WTC11 (cell line): ENCODE data around the gene ZNF354C. TPM values are rescaled to one million over a fixed set of nuclear protein-coding genes. Genes with fewer than 3 reads are reported as not detected.

Source experiments
- ATAC-seq: fragments of 200-7000 bp; cut with Tn5 transposase; 2 replicates; pipeline ENCODE4 v1.10.0; 2021; ENCODE audit warnings: mild to moderate bottlenecking, moderate library complexity
- CTCF ChIA-PET: fragments of 300-600 bp; sonication (Branson Sonifier 250); formaldehyde crosslinking; loops from one replicate; lab custom pipeline; 2021; ENCODE audit warnings: antibody characterized with exemption; lab: Charles Lee
- POLR2A ChIA-PET: fragments of 350-600 bp; sonication (Branson Sonifier 250); formaldehyde crosslinking; loops from one replicate; lab custom pipeline; 2021; ENCODE audit warnings: antibody characterized with exemption; lab: Charles Lee
- DNase-seq: peaks from one replicate; pipeline ENCODE4 v3.0.0; 2021; ENCODE audit warnings: low spot score
- H3K27ac Mint-ChIP-seq: 2 replicates; pipeline ENCODE4 v1.8.0; 2021; ENCODE audit warnings: mixed read lengths
- H3K27me3 Mint-ChIP-seq: 2 replicates; pipeline ENCODE4 v1.8.0; 2021; ENCODE audit warnings: low read depth, mild to moderate bottlenecking, moderate library complexity, mixed read lengths
- H3K36me3 Mint-ChIP-seq: 2 replicates; pipeline ENCODE4 v1.8.0; 2021; ENCODE audit warnings: mixed read lengths
- H3K4me1 Mint-ChIP-seq: 2 replicates; pipeline ENCODE4 v1.8.0; 2022; ENCODE audit warnings: mixed read lengths
- H3K4me3 Mint-ChIP-seq: 2 replicates; pipeline ENCODE4 v1.8.0; 2021; ENCODE audit warnings: mild to moderate bottlenecking, moderate library complexity, mixed read lengths
- H3K9me3 Mint-ChIP-seq: 2 replicates; pipeline ENCODE4 v1.8.0; 2021; ENCODE audit warnings: mixed read lengths
- AFF4 ChIP-seq: sonication (generic); formaldehyde crosslinking; IDR thresholded peaks from 2 replicates; pipeline ENCODE4 v1.8.1; 2023; ENCODE audit warnings: mild to moderate bottlenecking, missing genetic modification reagents, borderline replicate concordance
- AR ChIP-seq: fragments of 250-450 bp; sonication (Bioruptor Pico); IDR thresholded peaks from 2 replicates; pipeline ENCODE4 v1.9.0; 2021; ENCODE audit warnings: mild to moderate bottlenecking
- CBFB ChIP-seq: sonication (generic); formaldehyde crosslinking; IDR thresholded peaks from 2 replicates; pipeline ENCODE4 v1.8.1; 2022; ENCODE audit warnings: mild to moderate bottlenecking, low read depth, missing genetic modification reagents
- E2F4 ChIP-seq: sonication (generic); formaldehyde crosslinking; IDR thresholded peaks from 2 replicates; pipeline ENCODE4 v1.8.1; 2022; ENCODE audit warnings: low read depth, mild to moderate bottlenecking, moderate library complexity, missing genetic modification reagents, borderline replicate concordance
- GABPB1 ChIP-seq: sonication (generic); formaldehyde crosslinking; IDR thresholded peaks from 2 replicates; pipeline ENCODE4 v1.8.1; 2023; ENCODE audit warnings: mild to moderate bottlenecking, missing genetic modification reagents
- GTF2I ChIP-seq: fragments of 250-450 bp; sonication (Bioruptor Pico); conservative IDR thresholded peaks from 2 replicates; pipeline ENCODE4 v1.4.0; 2021; ENCODE audit warnings: mild to moderate bottlenecking
- IRF1 ChIP-seq: sonication (generic); formaldehyde crosslinking; IDR thresholded peaks from 2 replicates; pipeline ENCODE4 v1.8.0; 2023; ENCODE audit warnings: missing genetic modification reagents
- IRF2 ChIP-seq: sonication (generic); formaldehyde crosslinking; IDR thresholded peaks from 2 replicates; pipeline ENCODE4 v1.8.0; 2022; ENCODE audit warnings: low read depth, missing genetic modification reagents, borderline replicate concordance
- MAX ChIP-seq: sonication (generic); formaldehyde crosslinking; IDR thresholded peaks from 2 replicates; pipeline ENCODE4 v1.8.0; 2022; ENCODE audit warnings: mild to moderate bottlenecking, missing genetic modification reagents
- MXD4 ChIP-seq: fragments of 250-450 bp; sonication (Bioruptor Pico); IDR thresholded peaks from 2 replicates; pipeline ENCODE4 v1.8.0; 2021; ENCODE audit warnings: mild to moderate bottlenecking, moderate library complexity, borderline replicate concordance
- MYBL2 ChIP-seq: sonication (generic); formaldehyde crosslinking; IDR thresholded peaks from 2 replicates; pipeline ENCODE4 v1.8.1; 2023; ENCODE audit warnings: mild to moderate bottlenecking, moderate library complexity, missing genetic modification reagents
- NFATC4 ChIP-seq: fragments of 250-450 bp; sonication (Bioruptor Pico); IDR thresholded peaks from 2 replicates; pipeline ENCODE4 v1.9.0; 2021; ENCODE audit warnings: mild to moderate bottlenecking
- TCF7 ChIP-seq: sonication (generic); formaldehyde crosslinking; IDR thresholded peaks from 2 replicates; pipeline ENCODE4 v1.8.0; 2022; ENCODE audit warnings: mild to moderate bottlenecking, low read depth, missing genetic modification reagents, moderate library complexity
- ZNF512 ChIP-seq: sonication (generic); formaldehyde crosslinking; IDR thresholded peaks from 2 replicates; pipeline ENCODE4 v1.8.1; 2022; ENCODE audit warnings: missing genetic modification reagents, borderline replicate concordance
- ZNF532 ChIP-seq: fragments of 250-450 bp; sonication (Bioruptor Pico); IDR thresholded peaks from 2 replicates; pipeline ENCODE4 v1.9.0; 2021; ENCODE audit warnings: mild to moderate bottlenecking, borderline replicate concordance
- total RNA-seq: library from RNA; stranded (reverse); gene quantifications from 3 replicates; pipeline ENCODE4 v1.2.3, GENCODE V29; 2021

The ZNF354C gene
- total RNA-seq, 1 experiment from 2014 or later: 7.9 TPM

- TF ChIP-seq IRF1 (CRISPR knock-in tag): no peak
- TF ChIP-seq AR (CRISPR knock-in tag): no peak
- no peak for TF ChIP-seq AFF4 (CRISPR knock-in tag)
- TF ChIP-seq, all 79 proteins: peak for 0
Observed at GRCh38 chr5:179121667-179122111, 61.5 kb downstream of the ZNF354C start (continued).

- H3K9me3 Mint-ChIP-seq: no peaks in the 10 kb centered on the region
- no peak for DNase-seq
- no peaks in the 10 kb centered on the region for H3K36me3 Mint-ChIP-seq
- H3K27ac Mint-ChIP-seq: no peak overlapping the region
- H3K4me1 Mint-ChIP-seq: no peaks in the 10 kb centered on the region
- no peaks in the 10 kb centered on the region for H3K27me3 Mint-ChIP-seq
- ChIA-PET CTCF (no interaction called here), POLR2A (no interaction called here)
- no peak overlapping the region for H3K4me3 Mint-ChIP-seq
- ATAC-seq: no peak
- TF ChIP-seq ZNF512 (CRISPR knock-in tag) (no peak), GABPB1 (CRISPR knock-in tag) (no peak), GTF2I (CRISPR knock-in tag) (no peak), IRF2 (CRISPR knock-in tag) (no peak), E2F4 (CRISPR knock-in tag) (no peak), MYBL2 (CRISPR knock-in tag) (no peak), CBFB (CRISPR knock-in tag) (no peak), MXD4 (CRISPR knock-in tag) (no peak), TCF7 (CRISPR knock-in tag) (no peak), ZNF532 (CRISPR knock-in tag) (no peak), NFATC4 (CRISPR knock-in tag) (no peak), MAX (CRISPR knock-in tag) (no peak), AFF4 (CRISPR knock-in tag) (no peak)
Observed at GRCh38 chr5:179122411-179123108, 62.4 kb downstream of the ZNF354C start.
